H9 (cell line): ENCODE results near the gene ZNF652. TPM values are rescaled to one million over a fixed set of nuclear protein-coding genes. Genes with fewer than 3 reads are reported as not detected.

ENCODE experiments used
- DNase-seq: peaks from one replicate; pipeline ENCODE4 v3.0.0-alpha.2; 2017
- H2AFZ ChIP-seq: one replicate; pipeline ENCODE4 v1.6.1; 2013; ENCODE audit warnings: mild to moderate bottlenecking, low read length, control low read depth, moderate library complexity
- H2AK5ac ChIP-seq: 2 replicates; pipeline ENCODE4 v1.6.1; 2013; ENCODE audit warnings: low read length, control low read depth, mixed read lengths; ENCODE audit not compliant: insufficient read length
- H2BK120ac ChIP-seq: one replicate; pipeline ENCODE4 v1.6.1; 2013; ENCODE audit warnings: low read depth, mild to moderate bottlenecking, low read length, control low read depth, inconsistent platforms; ENCODE audit not compliant: poor library complexity, severe bottlenecking
- H2BK12ac ChIP-seq: 2 replicates; pipeline ENCODE4 v1.6.1; 2013; ENCODE audit warnings: low read length, control low read depth, mixed read lengths, low read depth; ENCODE audit not compliant: insufficient read length
- H2BK15ac ChIP-seq: 2 replicates; pipeline ENCODE4 v1.6.1; 2013; ENCODE audit warnings: low read depth, low read length, control low read depth
- H2BK20ac ChIP-seq: one replicate; pipeline ENCODE4 v1.6.1; 2013; ENCODE audit warnings: low read depth, mild to moderate bottlenecking, low read length, control low read depth, inconsistent platforms; ENCODE audit not compliant: poor library complexity, severe bottlenecking
- H2BK5ac ChIP-seq: 2 replicates; pipeline ENCODE4 v1.6.1; 2013; ENCODE audit warnings: low read length, control low read depth, mixed read lengths; ENCODE audit not compliant: insufficient read length
- H3K14ac ChIP-seq: 2 replicates; pipeline ENCODE4 v1.6.1; 2013; ENCODE audit warnings: low read length, control low read depth; ENCODE audit not compliant: insufficient read depth
- H3K18ac ChIP-seq: 2 replicates; pipeline ENCODE4 v1.6.1; 2013; ENCODE audit warnings: low read depth, mild to moderate bottlenecking, mixed read lengths, low read length, control low read depth; ENCODE audit not compliant: insufficient read length
- H3K23ac ChIP-seq: 2 replicates; pipeline ENCODE4 v1.6.1; 2013; ENCODE audit warnings: low read length, control low read depth, mixed read lengths, low read depth; ENCODE audit not compliant: insufficient read length
- H3K23me2 ChIP-seq: 2 replicates; pipeline ENCODE4 v1.6.1; 2013; ENCODE audit warnings: low read depth, mild to moderate bottlenecking, mixed read lengths, low read length, control low read depth; ENCODE audit not compliant: insufficient read length, poor library complexity, severe bottlenecking
- H3K27ac ChIP-seq: 2 replicates; pipeline ENCODE4 v1.5.1; 2013; ENCODE audit warnings: low read length, control low read depth, mixed read lengths, low read depth; ENCODE audit not compliant: insufficient read length
- H3K27me3 ChIP-seq: 2 replicates; pipeline ENCODE4 v1.6.1; 2013; ENCODE audit warnings: low read length, control low read depth, inconsistent platforms; ENCODE audit not compliant: insufficient read depth
- H3K4ac ChIP-seq: 2 replicates; pipeline ENCODE4 v1.6.1; 2013; ENCODE audit warnings: low read depth, mild to moderate bottlenecking, control low read depth, inconsistent platforms, low read length, moderate library complexity
- H3K4me1 ChIP-seq: 2 replicates; pipeline ENCODE4 v1.6.1; 2013; ENCODE audit warnings: low read length, control low read depth, inconsistent platforms; ENCODE audit not compliant: insufficient read depth
- H3K4me2 ChIP-seq: 2 replicates; pipeline ENCODE4 v1.6.1; 2013; ENCODE audit warnings: low read length, control low read depth, mixed read lengths; ENCODE audit not compliant: insufficient read length, insufficient read depth
- H3K56ac ChIP-seq: 2 replicates; pipeline ENCODE4 v1.6.1; 2013; ENCODE audit warnings: low read depth, mild to moderate bottlenecking, mixed read lengths, low read length, control low read depth; ENCODE audit not compliant: insufficient read length
- H3K79me1 ChIP-seq: 2 replicates; pipeline ENCODE4 v1.6.1; 2013; ENCODE audit warnings: low read depth, mild to moderate bottlenecking, moderate library complexity, low read length, control low read depth, inconsistent platforms; ENCODE audit not compliant: insufficient read depth, poor library complexity, severe bottlenecking
- H3K79me2 ChIP-seq: 2 replicates; pipeline ENCODE4 v1.6.1; 2013; ENCODE audit warnings: low read length, control low read depth, inconsistent platforms; ENCODE audit not compliant: insufficient read depth
- H3K9ac ChIP-seq: 2 replicates; pipeline ENCODE4 v1.6.1; 2013; ENCODE audit warnings: low read length, control low read depth, mixed read lengths; ENCODE audit not compliant: insufficient read length; ENCODE audit errors: extremely low read depth
- H3K9me3 ChIP-seq: one replicate; pipeline ENCODE4 v1.6.1; 2013; ENCODE audit warnings: low read depth, low read length, inconsistent platforms; ENCODE audit not compliant: control insufficient read depth
- H3T11ph ChIP-seq: one replicate; pipeline ENCODE4 v1.6.1; 2013; ENCODE audit warnings: mild to moderate bottlenecking, low read length, control low read depth, inconsistent platforms
- H4K20me1 ChIP-seq: one replicate; pipeline ENCODE4 v1.6.1; 2013; ENCODE audit not compliant: control insufficient read depth, insufficient read length, insufficient read depth
- H4K5ac ChIP-seq: 2 replicates; pipeline ENCODE4 v1.6.1; 2013; ENCODE audit warnings: low read depth, mild to moderate bottlenecking, mixed read lengths, low read length, control low read depth; ENCODE audit not compliant: insufficient read length
- H4K8ac ChIP-seq: replicated peaks from 2 replicates; pipeline ENCODE4 v1.6.1; 2013; ENCODE audit warnings: low read length, control low read depth, mixed read lengths, low read depth; ENCODE audit not compliant: insufficient read length
- H4K91ac ChIP-seq: 2 replicates; pipeline ENCODE4 v1.6.1; 2013; ENCODE audit warnings: low read depth, mild to moderate bottlenecking, moderate library complexity, mixed read lengths, low read length, control low read depth; ENCODE audit not compliant: insufficient read length
- H3K27ac Mint-ChIP-seq, 3 experiments: 2 replicates in 2 of 3; 3 replicates in 1 of 3; pipeline ENCODE4 v1.8.0; 2020 to 2021; ENCODE audit warnings: mixed read lengths in 3 of 3, mild to moderate bottlenecking in 1 of 3, moderate library complexity in 1 of 3
- H3K27me3 Mint-ChIP-seq: 2 replicates; pipeline ENCODE4 v1.8.0; 2021; ENCODE audit warnings: low read depth, mild to moderate bottlenecking, moderate library complexity, mixed read lengths
- H3K36me3 Mint-ChIP-seq, 3 experiments: 2 replicates in 2 of 3; 3 replicates in 1 of 3; pipeline ENCODE4 v1.8.0; 2020 to 2021; ENCODE audit warnings: low read depth in 3 of 3, mixed read lengths in 3 of 3; ENCODE audit not compliant: insufficient read depth in 1 of 3
- H3K4me1 Mint-ChIP-seq, 2 experiments: 2 replicates each; pipeline ENCODE4 v1.8.0; 2020; ENCODE audit warnings: mixed read lengths in 2 of 2
- H3K4me3 Mint-ChIP-seq, 2 experiments: 2 replicates in 1 of 2; 3 replicates in 1 of 2; pipeline ENCODE4 v1.8.0; 2020 to 2021; ENCODE audit warnings: mild to moderate bottlenecking in 2 of 2, mixed read lengths in 2 of 2, moderate library complexity in 1 of 2
- H3K9me3 Mint-ChIP-seq, 2 experiments: 2 replicates in 1 of 2; 3 replicates in 1 of 2; pipeline ENCODE4 v1.8.0; 2020; ENCODE audit warnings: mild to moderate bottlenecking in 2 of 2, mixed read lengths in 2 of 2, moderate library complexity in 1 of 2
- CTCF ChIP-seq: fragments of 200-600 bp; sonication (generic); conservative IDR thresholded peaks from 3 replicates; pipeline ENCODE4 v1.8.0; 2021; ENCODE audit warnings: antibody characterized with exemption, mild to moderate bottlenecking
- WGBS: extraction: QIAGEN DNeasy Blood & Tissue Kit; methylation state at CpG from one replicate; pipeline ENCODE4 v1.1.7; 2013; ENCODE audit warnings: missing lambda C conversion rate, low lambda C conversion rate, mixed read lengths; ENCODE audit not compliant: insufficient read length; ENCODE audit errors: extremely low coverage; 5-methylcytosine and 5-hydroxymethylcytosine counted together
- total RNA-seq: library from RNA; stranded (reverse); gene quantifications from 2 replicates; pipeline ENCODE4 v1.2.1, GENCODE V29; 2021

Gene ZNF652
- total RNA-seq, 1 experiment from 2014 or later = 33.6 TPM

GRCh38 chr17:49249890-49250522 lies 112.0 kb downstream of the ZNF652 start:
- H4K8ac ChIP-seq = no peak overlapping the region
- no peaks in the 10 kb centered on the region for H3K23me2 ChIP-seq
- H3K14ac ChIP-seq = no peak overlapping the region
- no peak overlapping the region for H2BK20ac ChIP-seq
- H3T11ph ChIP-seq = no peak overlapping the region
- Mint-ChIP-seq H3K27me3 (peaks cover 4% of the 10 kb centered on the region), H3K4me3 (no peak overlapping the region), H3K9me3 (no peaks in the 10 kb centered on the region), H3K36me3 (no peaks in the 10 kb centered on the region), H3K27ac (no peak overlapping the region), H3K4me1 (peaks cover 4% of the 10 kb centered on the region in 2 experiments; a peak in 1 of 4 replicates)
- no CpG with 5 or more reads among the region's 12 CpGs for WGBS
- no peak overlapping the region for H3K9ac ChIP-seq
- no peak overlapping the region for H4K5ac ChIP-seq
- no peak overlapping the region for H3K27ac ChIP-seq
- no peak overlapping the region for H4K91ac ChIP-seq
- no peaks in the 10 kb centered on the region for H3K79me2 ChIP-seq
- no peak overlapping the region for H2BK12ac ChIP-seq
- H3K23ac ChIP-seq = no peak overlapping the region
- H3K18ac ChIP-seq = no peak overlapping the region
- H2BK5ac ChIP-seq = no peak overlapping the region
- DNase-seq = no peak
- no peak overlapping the region for H2BK120ac ChIP-seq
- no peak overlapping the region for H2AK5ac ChIP-seq
- H2BK15ac ChIP-seq = no peak overlapping the region
- no peaks in the 10 kb centered on the region for H3K4me1 ChIP-seq
- no peaks in the 10 kb centered on the region for H3K9me3 ChIP-seq
- H3K4ac ChIP-seq = no peak overlapping the region
- no peaks in the 10 kb centered on the region for H3K27me3 ChIP-seq
- H2AFZ ChIP-seq = no peak overlapping the region
- no peaks in the 10 kb centered on the region for H3K79me1 ChIP-seq
- H4K20me1 ChIP-seq = no peaks in the 10 kb centered on the region
- TF ChIP-seq CTCF = no peak
- H3K4me2 ChIP-seq = no peak overlapping the region
- H3K56ac ChIP-seq = no peak overlapping the region
